HepG2 (cell line): ENCODE results near the gene IL11RA. TPM values are rescaled to one million over a fixed set of nuclear protein-coding genes. Genes with fewer than 3 reads are reported as not detected.
A peak's percentile ranks its signal among the peaks of the same experiment; 100 is the strongest.

Experiments used
- AGO2 ChIP-seq: fragments of 200-400 bp; formaldehyde crosslinking; optimal IDR thresholded peaks from 2 replicates; pipeline ENCODE3; 2017; ENCODE audit warnings: mild to moderate bottlenecking, low read depth, low read length, moderate library complexity
- CENPX ChIP-seq: sonication (generic); formaldehyde crosslinking; IDR thresholded peaks from 2 replicates; pipeline ENCODE4 v1.9.0; 2021; ENCODE audit warnings: mild to moderate bottlenecking, missing genetic modification reagents, moderate library complexity
- IKZF4 ChIP-seq: sonication (generic); formaldehyde crosslinking; IDR thresholded peaks from 2 replicates; pipeline ENCODE4 v1.5.1; 2020; ENCODE audit warnings: borderline replicate concordance, mild to moderate bottlenecking, low read depth, missing genetic modification reagents; ENCODE audit errors: not compliant biosample characterization
- MBNL3 ChIP-seq: fragments of 250-450 bp; sonication (Bioruptor Pico); conservative IDR thresholded peaks from 2 replicates; pipeline ENCODE4 v1.8.0; 2022; ENCODE audit warnings: mild to moderate bottlenecking, inconsistent platforms
- REXO4 ChIP-seq: sonication (generic); formaldehyde crosslinking; IDR thresholded peaks from 2 replicates; pipeline ENCODE4 v1.8.0; 2022; ENCODE audit warnings: missing genetic modification reagents, mild to moderate bottlenecking, borderline replicate concordance
- RFX5 ChIP-seq: IDR thresholded peaks from 2 replicates; pipeline ENCODE4 v1.6.1; 2011; ENCODE audit warnings: low read depth, low read length, improper control_type of control experiment
- ZNF138 ChIP-seq: sonication (generic); formaldehyde crosslinking; IDR thresholded peaks from 2 replicates; pipeline ENCODE4 v1.5.0; 2020; ENCODE audit warnings: mild to moderate bottlenecking, low read depth, missing genetic modification reagents
- ZSCAN21 ChIP-seq: sonication (generic); formaldehyde crosslinking; IDR thresholded peaks from 2 replicates; pipeline ENCODE4 v1.8.0; 2022; ENCODE audit warnings: mild to moderate bottlenecking, missing genetic modification reagents, moderate library complexity, borderline replicate concordance
- polyA plus RNA-seq, 8 experiments: library from polyadenylated mRNA; depleted of rRNA in 3 of 8; stranded (reverse) in 7 of 8; unstranded in 1 of 8; fragments of >200 nt; fragmentation: Illumina TruSeq in 4 of 8; extraction: Trizol in 4 of 8; gene quantifications; 2 replicates each; pipeline versions ENCODE4 v1.2.1 to v1.2.3, GENCODE V29; 2011 to 2016; ENCODE audit warnings: low read depth in 4 of 8, missing spikeins in 1 of 8, mixed read lengths in 1 of 8; ENCODE audit not compliant: insufficient read depth in 1 of 8
- total RNA-seq, 5 experiments: library from RNA; depleted of rRNA; stranded (reverse); fragments of >200 nt; fragmentation: Illumina TruSeq; extraction: Trizol; gene quantifications; 2 replicates each; pipeline ENCODE4 v1.2.3, GENCODE V29; 2016; ENCODE audit warnings: low read depth in 1 of 5
- TF ChIP-seq, protein P1 (sequence below): sonication (generic); formaldehyde crosslinking; IDR thresholded peaks from 2 replicates; pipeline ENCODE4 v1.4.0; 2020; ENCODE audit warnings: mild to moderate bottlenecking, missing genetic modification reagents
- TF ChIP-seq, protein P2 (sequence below): sonication (generic); formaldehyde crosslinking; IDR thresholded peaks from 2 replicates; pipeline ENCODE4 v1.5.0; 2020; ENCODE audit warnings: missing genetic modification reagents
- TF ChIP-seq, protein P3 (sequence below): IDR thresholded peaks from 2 replicates; pipeline ENCODE4 v1.6.1; 2016
- TF ChIP-seq, protein P4 (sequence below): sonication (generic); formaldehyde crosslinking; IDR thresholded peaks from 2 replicates; pipeline ENCODE4 v1.9.0; 2021; ENCODE audit warnings: missing genetic modification reagents, borderline replicate concordance
- TF ChIP-seq, protein P5 (sequence below): sonication (generic); formaldehyde crosslinking; IDR thresholded peaks from 2 replicates; pipeline ENCODE4 v1.8.0; 2023; ENCODE audit warnings: mild to moderate bottlenecking, missing genetic modification reagents

The IL11RA gene
- total and polyA plus RNA-seq, 2 of the 13 experiments (the other 11 are each of a cell fraction or from before 2014, with no cell fraction given), result 2.0 to 4.2 TPM

DNA sequence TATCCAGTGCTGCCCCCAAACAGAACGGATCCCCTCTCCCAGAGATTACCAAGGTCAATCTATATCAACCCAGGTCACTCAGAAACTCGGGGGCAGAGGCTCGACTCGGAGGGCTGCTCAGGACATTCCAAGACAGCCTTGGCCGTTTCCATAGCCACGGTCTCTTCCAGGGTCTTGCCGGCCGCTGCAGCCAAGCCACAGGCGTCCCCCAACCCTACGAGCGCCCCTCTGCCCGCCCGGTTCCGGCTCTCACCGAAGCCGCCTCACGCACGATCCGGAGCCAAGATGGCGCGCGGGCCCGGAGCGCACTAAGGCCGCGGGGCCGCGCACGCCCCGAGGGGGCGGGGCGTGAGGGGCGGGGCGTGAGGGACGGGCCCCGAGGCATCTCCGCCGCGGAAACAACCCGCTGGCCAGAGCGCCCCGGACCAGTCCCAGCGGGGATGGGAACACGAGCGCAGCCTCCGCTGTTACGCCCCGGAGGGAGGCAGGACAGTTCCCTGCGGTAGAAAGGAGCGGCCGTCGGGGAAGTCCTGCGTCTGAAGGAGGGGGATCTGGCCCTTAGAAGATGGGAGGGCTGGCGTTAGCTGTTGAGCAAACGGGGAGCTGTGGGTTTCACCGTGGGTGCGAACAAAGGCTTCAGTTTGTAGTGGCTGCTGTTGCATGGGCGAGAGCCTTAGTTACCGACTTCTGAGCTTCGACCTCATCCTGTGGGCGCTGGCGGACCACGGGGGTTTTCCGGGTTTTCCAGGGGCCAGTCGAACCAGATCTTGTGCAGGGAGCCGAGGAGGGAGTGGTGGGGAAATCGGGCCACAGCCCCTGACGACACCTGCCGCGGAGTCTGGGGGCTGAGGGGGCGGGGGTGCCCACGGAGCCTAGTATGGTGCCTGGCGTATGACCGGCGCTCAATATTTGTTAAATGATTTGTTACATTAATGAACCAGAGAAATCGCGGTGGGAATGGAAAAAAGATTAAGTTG lies 39.9 kb upstream of the IL11RA start, which contains the start of gene RPP25L (continued):
- TF ChIP-seq, protein P1, sequence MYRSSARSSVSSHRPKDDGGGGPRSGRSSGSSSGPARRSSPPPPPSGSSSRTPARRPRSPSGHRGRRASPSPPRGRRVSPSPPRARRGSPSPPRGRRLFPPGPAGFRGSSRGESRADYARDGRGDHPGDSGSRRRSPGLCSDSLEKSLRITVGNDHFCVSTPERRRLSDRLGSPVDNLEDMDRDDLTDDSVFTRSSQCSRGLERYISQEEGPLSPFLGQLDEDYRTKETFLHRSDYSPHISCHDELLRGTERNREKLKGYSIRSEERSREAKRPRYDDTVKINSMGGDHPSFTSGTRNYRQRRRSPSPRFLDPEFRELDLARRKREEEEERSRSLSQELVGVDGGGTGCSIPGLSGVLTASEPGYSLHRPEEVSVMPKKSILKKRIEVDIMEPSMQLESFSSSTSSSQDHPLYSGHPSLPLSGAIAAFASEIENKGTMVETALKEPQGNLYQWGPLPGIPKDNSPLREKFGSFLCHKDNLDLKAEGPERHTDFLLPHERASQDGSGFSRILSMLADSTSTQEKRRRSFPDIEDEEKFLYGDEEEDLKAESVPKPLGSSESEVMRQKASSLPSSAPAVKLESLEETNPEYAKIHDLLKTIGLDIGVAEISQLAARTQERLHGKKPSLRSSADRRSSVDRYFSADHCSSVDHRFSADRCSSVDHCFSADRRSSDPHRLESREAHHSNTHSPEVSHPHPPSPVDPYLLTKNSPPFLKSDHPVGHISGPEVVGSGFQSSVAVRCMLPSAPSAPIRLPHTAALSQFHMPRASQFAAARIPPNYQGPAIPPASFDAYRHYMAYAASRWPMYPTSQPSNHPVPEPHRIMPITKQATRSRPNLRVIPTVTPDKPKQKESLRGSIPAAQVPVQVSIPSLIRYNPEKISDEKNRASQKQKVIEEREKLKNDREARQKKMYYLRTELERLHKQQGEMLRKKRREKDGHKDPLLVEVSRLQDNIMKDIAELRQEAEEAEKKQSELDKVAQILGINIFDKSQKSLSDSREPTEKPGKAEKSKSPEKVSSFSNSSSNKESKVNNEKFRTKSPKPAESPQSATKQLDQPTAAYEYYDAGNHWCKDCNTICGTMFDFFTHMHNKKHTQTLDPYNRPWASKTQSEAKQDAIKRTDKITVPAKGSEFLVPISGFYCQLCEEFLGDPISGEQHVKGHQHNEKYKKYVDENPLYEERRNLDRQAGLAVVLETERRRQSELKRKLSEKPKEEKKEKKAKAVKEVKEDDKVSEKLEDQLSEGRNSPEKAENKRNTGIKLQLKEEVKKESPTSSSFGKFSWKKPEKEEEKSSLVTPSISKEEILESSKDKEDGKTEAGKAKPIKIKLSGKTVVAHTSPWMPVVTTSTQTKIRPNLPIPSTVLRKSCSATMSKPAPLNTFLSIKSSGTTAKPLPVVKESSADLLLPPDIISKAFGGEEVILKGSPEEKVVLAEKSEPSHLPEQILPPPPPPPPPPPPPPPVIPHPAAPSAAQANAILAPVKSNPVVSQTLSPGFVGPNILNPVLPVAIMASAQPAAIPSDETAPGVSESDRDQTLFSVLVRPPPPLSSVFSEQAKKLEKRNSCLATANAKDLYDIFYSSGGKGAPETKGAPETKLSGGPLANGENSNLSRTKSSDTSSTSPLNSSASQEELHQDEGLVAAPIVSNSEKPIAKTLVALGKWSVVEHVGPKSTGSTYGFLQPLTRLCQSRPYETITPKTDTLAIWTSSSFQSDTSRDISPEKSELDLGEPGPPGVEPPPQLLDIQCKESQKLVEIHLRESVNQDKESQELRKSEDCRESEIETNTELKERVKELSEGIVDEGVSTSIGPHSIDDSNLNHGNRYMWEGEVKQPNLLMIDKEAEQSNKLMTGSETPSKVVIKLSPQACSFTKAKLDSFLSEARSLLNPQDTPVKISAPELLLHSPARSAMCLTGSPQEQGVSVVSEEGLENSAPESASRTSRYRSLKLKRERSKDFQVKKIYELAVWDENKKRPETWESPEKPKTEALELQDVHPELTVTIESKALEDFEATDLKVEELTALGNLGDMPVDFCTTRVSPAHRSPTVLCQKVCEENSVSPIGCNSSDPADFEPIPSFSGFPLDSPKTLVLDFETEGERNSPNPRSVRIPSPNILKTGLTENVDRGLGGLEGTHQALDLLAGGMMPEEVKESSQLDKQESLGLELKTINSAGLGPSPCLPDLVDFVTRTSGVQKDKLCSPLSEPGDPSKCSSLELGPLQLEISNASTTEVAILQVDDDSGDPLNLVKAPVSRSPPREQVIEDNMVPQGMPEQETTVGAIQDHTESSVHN (CRISPR knock-in tag), result no peak
- TF ChIP-seq AGO2, result peak; percentile 63
- TF ChIP-seq, protein P2, sequence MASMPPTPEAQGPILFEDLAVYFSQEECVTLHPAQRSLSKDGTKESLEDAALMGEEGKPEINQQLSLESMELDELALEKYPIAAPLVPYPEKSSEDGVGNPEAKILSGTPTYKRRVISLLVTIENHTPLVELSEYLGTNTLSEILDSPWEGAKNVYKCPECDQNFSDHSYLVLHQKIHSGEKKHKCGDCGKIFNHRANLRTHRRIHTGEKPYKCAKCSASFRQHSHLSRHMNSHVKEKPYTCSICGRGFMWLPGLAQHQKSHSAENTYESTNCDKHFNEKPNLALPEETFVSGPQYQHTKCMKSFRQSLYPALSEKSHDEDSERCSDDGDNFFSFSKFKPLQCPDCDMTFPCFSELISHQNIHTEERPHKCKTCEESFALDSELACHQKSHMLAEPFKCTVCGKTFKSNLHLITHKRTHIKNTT (CRISPR knock-in tag), result 0 out of 2 replicates have a peak, but pooled peaks have one; percentile 64
- TF ChIP-seq, protein P3, sequence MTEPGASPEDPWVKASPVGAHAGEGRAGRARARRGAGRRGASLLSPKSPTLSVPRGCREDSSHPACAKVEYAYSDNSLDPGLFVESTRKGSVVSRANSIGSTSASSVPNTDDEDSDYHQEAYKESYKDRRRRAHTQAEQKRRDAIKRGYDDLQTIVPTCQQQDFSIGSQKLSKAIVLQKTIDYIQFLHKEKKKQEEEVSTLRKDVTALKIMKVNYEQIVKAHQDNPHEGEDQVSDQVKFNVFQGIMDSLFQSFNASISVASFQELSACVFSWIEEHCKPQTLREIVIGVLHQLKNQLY (CRISPR knock-in tag), result no peak
- TF ChIP-seq, protein P4, sequence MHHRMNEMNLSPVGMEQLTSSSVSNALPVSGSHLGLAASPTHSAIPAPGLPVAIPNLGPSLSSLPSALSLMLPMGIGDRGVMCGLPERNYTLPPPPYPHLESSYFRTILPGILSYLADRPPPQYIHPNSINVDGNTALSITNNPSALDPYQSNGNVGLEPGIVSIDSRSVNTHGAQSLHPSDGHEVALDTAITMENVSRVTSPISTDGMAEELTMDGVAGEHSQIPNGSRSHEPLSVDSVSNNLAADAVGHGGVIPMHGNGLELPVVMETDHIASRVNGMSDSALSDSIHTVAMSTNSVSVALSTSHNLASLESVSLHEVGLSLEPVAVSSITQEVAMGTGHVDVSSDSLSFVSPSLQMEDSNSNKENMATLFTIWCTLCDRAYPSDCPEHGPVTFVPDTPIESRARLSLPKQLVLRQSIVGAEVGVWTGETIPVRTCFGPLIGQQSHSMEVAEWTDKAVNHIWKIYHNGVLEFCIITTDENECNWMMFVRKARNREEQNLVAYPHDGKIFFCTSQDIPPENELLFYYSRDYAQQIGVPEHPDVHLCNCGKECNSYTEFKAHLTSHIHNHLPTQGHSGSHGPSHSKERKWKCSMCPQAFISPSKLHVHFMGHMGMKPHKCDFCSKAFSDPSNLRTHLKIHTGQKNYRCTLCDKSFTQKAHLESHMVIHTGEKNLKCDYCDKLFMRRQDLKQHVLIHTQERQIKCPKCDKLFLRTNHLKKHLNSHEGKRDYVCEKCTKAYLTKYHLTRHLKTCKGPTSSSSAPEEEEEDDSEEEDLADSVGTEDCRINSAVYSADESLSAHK (CRISPR knock-in tag), result 0 out of 2 replicates have a peak, but pooled peaks have one; percentile 63
- TF ChIP-seq, protein P5, sequence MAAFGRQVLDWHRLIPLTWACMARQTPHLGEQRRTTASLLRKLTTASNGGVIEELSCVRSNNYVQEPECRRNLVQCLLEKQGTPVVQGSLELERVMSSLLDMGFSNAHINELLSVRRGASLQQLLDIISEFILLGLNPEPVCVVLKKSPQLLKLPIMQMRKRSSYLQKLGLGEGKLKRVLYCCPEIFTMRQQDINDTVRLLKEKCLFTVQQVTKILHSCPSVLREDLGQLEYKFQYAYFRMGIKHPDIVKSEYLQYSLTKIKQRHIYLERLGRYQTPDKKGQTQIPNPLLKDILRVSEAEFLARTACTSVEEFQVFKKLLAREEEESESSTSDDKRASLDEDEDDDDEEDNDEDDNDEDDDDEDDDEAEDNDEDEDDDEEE (CRISPR knock-in tag), result 0 out of 2 replicates have a peak, but pooled peaks have one; percentile 43
- no peak for TF ChIP-seq IKZF4 (CRISPR knock-in tag)
- TF ChIP-seq ZSCAN21 (CRISPR knock-in tag), result peak; percentile 88
- TF ChIP-seq RFX5, result no peak
- TF ChIP-seq MBNL3 (CRISPR knock-in tag), result no peak
- TF ChIP-seq REXO4 (CRISPR knock-in tag), result no peak
- TF ChIP-seq CENPX (CRISPR knock-in tag), result no peak
- no peak for TF ChIP-seq ZNF138 (CRISPR knock-in tag)
